Activated CD4-positive, alpha-beta T cell treated with anti-CD3 and anti-CD28 coated beads for 48 hours (primary cell): ENCODE results near the gene MTURN.

Experiments used
- DNase-seq: peaks from one replicate; pipeline ENCODE4 v3.0.0-alpha.2; 2020

The MTURN gene

DNA sequence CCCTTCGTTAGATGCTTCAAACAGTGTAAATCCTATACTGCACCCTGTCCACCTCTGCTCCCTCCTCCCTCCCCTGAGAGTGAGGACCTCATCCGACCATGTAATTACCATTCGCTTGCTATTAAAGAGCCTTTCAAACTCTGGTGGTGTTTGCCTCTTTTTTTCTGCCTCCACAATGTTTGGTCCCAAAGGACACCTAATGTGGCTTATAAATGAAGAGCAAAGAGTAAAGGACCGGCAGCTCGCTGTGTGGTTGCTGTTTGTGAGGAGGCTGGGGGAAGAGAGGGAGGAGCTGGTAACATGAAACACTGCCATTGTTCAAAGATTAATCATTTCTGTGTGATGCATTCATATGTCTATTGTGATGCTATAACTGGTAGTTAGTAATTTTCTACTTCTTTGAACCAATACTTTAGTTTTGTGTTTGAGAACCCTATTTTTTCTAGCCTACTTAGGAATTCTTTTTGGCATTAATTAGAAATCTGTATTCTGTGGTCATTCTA, 27.9 kb downstream of the MTURN start:
- DNase-seq, result peak; percentile 29

DNA sequence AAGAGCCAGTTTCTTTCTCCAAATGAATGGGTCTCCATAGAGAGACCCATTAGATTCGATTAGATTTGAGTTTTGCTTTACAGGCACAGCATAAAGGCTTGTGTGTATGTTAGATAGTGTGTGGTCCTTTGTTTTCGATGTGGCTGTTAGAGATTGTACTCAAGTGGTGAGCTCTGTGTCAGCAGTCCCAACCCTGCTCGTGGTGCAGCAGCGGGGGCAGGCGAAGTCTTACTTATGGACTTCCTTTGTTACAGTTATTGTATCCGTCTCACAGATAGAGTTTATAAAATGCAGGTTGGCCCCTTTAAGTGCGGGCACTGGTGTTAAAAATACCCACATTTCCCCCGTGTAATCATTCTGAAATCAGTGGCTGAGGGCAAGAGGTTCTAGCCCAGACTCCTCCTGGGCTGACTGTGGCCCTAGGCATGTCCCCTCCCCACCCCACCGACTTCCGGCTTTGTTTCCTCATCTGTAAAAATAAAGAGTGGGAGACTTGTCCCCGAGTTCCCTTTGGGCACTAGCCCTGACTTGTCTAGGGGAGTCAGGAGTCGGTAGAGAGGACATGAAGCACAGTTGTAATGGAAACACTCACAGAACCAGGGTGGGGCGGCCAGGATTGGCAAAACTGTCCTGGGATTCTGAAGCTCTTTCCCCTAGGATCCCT, 28.6 kb downstream of the MTURN start:
- peak; percentile 22 for DNase-seq

DNA sequence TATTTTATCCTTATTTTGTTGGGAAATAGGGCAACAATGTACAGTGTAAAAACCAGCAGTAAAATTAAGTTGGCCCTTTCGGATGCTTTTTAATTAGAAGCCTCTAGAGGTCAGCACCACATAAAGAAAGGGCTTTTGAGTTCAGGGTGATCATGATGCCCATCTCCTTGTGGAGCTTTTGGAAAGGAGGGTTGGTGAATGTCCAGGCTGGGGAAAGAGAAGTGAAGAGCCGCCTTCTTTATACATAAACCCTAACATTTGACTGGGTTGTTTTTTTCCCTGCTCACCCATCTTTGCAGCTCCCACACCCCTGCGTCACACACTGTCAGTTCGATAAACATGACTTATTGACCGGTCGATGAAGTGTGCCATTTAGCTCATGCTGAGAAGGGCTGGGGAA, 29.8 kb downstream of the MTURN start:
- DNase-seq, result no peak

GRCh38 chr7:30165590-30165989, 30.8 kb downstream of the MTURN start:
- DNase-seq, result no peak

GRCh38 chr7:30166155-30166840, 31.5 kb downstream of the MTURN start:
- DNase-seq, result no peak

GRCh38 chr7:30166841-30167235, 32.1 kb downstream of the MTURN start:
- no peak for DNase-seq

DNA sequence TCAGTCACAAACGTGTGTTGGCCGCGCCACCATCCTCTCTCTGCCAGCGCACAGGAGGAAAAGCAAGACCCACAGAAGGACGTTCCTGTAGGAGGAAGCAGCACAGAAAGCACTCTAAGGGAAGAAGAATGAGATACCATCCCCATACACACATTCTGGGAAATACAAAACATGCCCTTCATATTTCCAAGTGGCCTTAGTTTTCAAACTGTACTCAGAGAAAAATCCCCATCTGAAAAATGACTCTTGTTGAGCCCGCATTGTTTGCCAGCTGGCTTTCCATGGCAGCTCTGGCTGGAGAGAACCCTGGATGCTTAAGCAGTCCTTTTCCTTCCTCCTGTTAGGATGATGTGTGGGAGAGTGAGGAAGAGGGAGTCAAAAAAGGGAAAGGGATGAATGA, 33.1 kb downstream of the MTURN start:
- no peak for DNase-seq

DNA sequence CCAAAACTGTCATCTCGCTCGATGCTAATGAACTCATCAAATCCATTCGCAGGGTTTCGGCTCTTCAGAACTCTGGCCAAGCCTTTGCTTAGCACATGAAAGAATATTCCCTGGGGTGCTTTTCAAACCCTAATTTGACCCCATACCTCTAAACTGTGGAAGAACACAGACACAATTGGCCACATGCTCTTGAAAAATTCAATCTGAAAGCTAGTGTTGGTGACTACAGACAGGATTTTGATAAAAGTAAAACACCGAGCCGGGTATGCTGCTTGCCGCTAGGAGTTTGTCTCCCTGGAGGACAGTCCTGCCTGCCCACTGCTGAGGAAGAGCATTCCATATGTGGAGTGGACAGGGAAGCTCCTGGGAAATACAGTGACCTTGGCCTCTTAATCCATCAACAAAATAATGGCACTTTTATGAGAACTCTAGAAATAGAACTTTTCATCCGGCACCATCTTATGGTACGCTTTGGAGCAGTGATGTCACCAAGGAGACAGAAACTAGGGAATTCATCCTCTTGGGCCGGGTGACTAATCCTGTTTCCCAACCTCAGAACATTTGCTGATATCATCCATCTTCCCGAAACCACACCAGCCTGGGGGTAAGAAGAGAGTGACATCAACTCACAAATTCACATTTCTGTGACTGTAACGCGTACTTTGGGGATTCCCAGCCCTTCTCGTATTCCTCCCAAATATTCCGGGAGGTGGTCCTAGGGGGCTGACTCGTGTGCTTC, 34.2 kb downstream of the MTURN start:
- no peak for DNase-seq

DNA sequence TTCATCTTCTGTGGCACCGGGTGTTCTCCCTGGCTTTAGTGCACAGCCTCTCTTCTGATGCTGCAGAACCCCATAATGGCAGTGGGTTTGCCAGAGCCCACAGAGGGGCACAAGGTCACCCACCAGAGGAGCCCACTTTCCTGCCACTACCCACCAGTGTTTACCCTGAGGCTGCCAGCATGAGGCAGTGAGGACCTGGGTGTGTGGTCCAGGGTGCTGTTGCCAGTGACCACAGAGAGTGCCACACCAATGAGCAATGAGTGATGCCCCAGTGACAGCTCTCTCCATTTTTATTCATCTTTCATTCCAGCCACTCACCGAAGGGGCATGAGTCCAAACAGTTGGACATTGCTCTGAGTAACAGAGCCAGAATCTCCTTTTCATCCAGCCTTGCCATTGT, 34.8 kb downstream of the MTURN start:
- DNase-seq, result no peak

- no peak for DNase-seq
Observed at GRCh38 chr7:30170476-30171205, 35.9 kb downstream of the MTURN start.

- no peak for DNase-seq
Observed at GRCh38 chr7:30171766-30172447, 37.1 kb downstream of the MTURN start.

DNA sequence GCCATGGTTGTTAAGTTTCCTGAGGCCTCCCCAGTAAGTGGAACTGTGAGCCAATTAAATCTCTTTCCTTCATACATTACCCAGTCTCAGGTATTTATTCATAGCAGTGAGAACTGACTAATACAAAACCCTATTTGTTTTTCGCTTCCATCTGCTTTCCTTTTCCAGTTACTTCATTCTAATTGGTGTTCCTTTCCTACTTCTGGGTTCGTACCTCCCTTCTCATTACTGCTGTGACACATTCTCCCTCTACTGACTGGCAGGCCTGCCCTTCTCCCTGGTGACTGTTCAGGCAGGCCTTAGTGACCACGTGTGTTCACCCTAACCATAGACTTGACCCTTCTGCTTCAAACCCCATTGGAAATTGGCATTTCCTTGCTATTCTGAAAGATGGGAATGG, 37.7 kb downstream of the MTURN start:
- no peak for DNase-seq

- DNase-seq, result no peak
Observed at GRCh38 chr7:30173058-30173897, 38.5 kb downstream of the MTURN start.

- no peak for DNase-seq
Observed at GRCh38 chr7:30175180-30175579, 40.4 kb downstream of the MTURN start.

- DNase-seq, result no peak
Observed at GRCh38 chr7:30175636-30176147, 40.9 kb downstream of the MTURN start.

- DNase-seq, result no peak
Observed at GRCh38 chr7:30176463-30177109, 41.8 kb downstream of the MTURN start.

GRCh38 chr7:30177186-30177585, 42.4 kb downstream of the MTURN start:
- no peak for DNase-seq

- no peak for DNase-seq
Observed at GRCh38 chr7:30177965-30178364, 43.2 kb downstream of the MTURN start.

GRCh38 chr7:30178748-30179436, 44.1 kb downstream of the MTURN start:
- DNase-seq, result no peak

DNA sequence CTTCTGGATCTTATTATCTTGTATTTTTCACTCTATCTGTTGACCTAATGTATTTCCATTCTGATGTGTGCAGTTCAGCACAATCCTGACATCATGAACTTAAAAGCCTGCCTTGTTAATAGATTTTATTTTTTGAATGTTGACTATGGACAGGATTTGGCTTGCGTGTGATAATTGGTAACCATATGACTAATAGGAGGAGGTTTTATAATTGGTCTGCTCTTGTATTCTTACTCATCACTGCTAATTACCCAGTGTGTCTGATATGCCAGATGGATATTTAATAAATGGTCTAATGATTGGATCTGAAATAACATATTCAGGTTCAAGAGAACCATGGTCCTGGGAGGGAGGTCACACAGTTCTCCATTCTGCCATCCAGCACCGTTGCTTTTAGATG, 45.9 kb downstream of the MTURN start:
- no peak for DNase-seq
